HepG2 (cell line): ENCODE results near the gene DIABLO. TPM values are rescaled to one million over a fixed set of nuclear protein-coding genes. Genes with fewer than 3 reads are reported as not detected.

Experiments
- ATF6 ChIP-seq: sonication (generic); formaldehyde crosslinking; conservative IDR thresholded peaks from 2 replicates; pipeline ENCODE4 v1.4.0; 2020; ENCODE audit warnings: missing genetic modification reagents
- EED ChIP-seq: sonication (generic); formaldehyde crosslinking; IDR thresholded peaks from 2 replicates; pipeline ENCODE4 v1.5.0; 2020; ENCODE audit warnings: mild to moderate bottlenecking, missing genetic modification reagents
- FIP1L1 ChIP-seq: fragments of 200-400 bp; formaldehyde crosslinking; IDR thresholded peaks from 2 replicates; pipeline ENCODE4 v1.6.1; 2018; ENCODE audit warnings: low read depth, mild to moderate bottlenecking, low read length, moderate library complexity, borderline replicate concordance; ENCODE audit not compliant: insufficient read depth
- FUBP1 ChIP-seq: sonication (generic); formaldehyde crosslinking; IDR thresholded peaks from 2 replicates; pipeline ENCODE4 v1.5.1; 2020; ENCODE audit warnings: missing genetic modification reagents, mild to moderate bottlenecking, borderline replicate concordance
- IRF9 ChIP-seq: sonication (generic); formaldehyde crosslinking; IDR thresholded peaks from 2 replicates; pipeline ENCODE4 v1.8.0; 2022; ENCODE audit warnings: missing genetic modification reagents, mild to moderate bottlenecking, borderline replicate concordance
- MTF2 ChIP-seq: sonication (generic); formaldehyde crosslinking; IDR thresholded peaks from 2 replicates; pipeline ENCODE4 v1.5.0; 2020; ENCODE audit warnings: missing genetic modification reagents, borderline replicate concordance
- PCBP2 ChIP-seq: fragments of 200-400 bp; formaldehyde crosslinking; optimal IDR thresholded peaks from 2 replicates; pipeline ENCODE3; 2018; ENCODE audit warnings: low read length, low read depth; ENCODE audit not compliant: poor library complexity, severe bottlenecking
- RBM22 ChIP-seq: fragments of 200-400 bp; formaldehyde crosslinking; optimal IDR thresholded peaks from 2 replicates; pipeline ENCODE3; 2017; ENCODE audit warnings: mild to moderate bottlenecking, low read length, moderate library complexity
- SAFB2 ChIP-seq: sonication (generic); formaldehyde crosslinking; IDR thresholded peaks from 2 replicates; pipeline ENCODE4 v1.5.1; 2020; ENCODE audit warnings: missing genetic modification reagents, low read depth, mild to moderate bottlenecking, borderline replicate concordance
- SSRP1 ChIP-seq: IDR thresholded peaks from 2 replicates; pipeline ENCODE4 v1.6.1; 2016; ENCODE audit warnings: control low read depth
- TFE3 ChIP-seq: IDR thresholded peaks from 2 replicates; pipeline ENCODE4 v1.6.1; 2016
- ZBTB44 ChIP-seq: sonication (generic); formaldehyde crosslinking; IDR thresholded peaks from 2 replicates; pipeline ENCODE4 v1.4.0; 2020; ENCODE audit warnings: missing genetic modification reagents
- ZBTB7B ChIP-seq: sonication (generic); formaldehyde crosslinking; IDR thresholded peaks from 2 replicates; pipeline ENCODE4 v1.4.0; 2020; ENCODE audit warnings: missing genetic modification reagents
- ZBTB8A ChIP-seq: sonication (generic); formaldehyde crosslinking; IDR thresholded peaks from 2 replicates; pipeline ENCODE4 v1.4.0; 2020; ENCODE audit warnings: mild to moderate bottlenecking, low read depth, missing genetic modification reagents, borderline replicate concordance
- ZNF260 ChIP-seq: sonication (generic); formaldehyde crosslinking; IDR thresholded peaks from 2 replicates; pipeline ENCODE4 v1.4.0; 2020; ENCODE audit warnings: missing genetic modification reagents, low read depth, mild to moderate bottlenecking, borderline replicate concordance
- ZNF350 ChIP-seq: sonication (generic); formaldehyde crosslinking; IDR thresholded peaks from 2 replicates; pipeline ENCODE4 v1.4.0; 2020; ENCODE audit warnings: mild to moderate bottlenecking, low read depth, missing genetic modification reagents, borderline replicate concordance
- ZNF510 ChIP-seq: sonication (generic); formaldehyde crosslinking; IDR thresholded peaks from 2 replicates; pipeline ENCODE4 v1.4.0; 2020; ENCODE audit warnings: low read depth, mild to moderate bottlenecking, missing genetic modification reagents
- ZNF567 ChIP-seq: sonication (generic); formaldehyde crosslinking; IDR thresholded peaks from 2 replicates; pipeline ENCODE4 v1.8.1; 2023; ENCODE audit warnings: mild to moderate bottlenecking, missing genetic modification reagents, borderline replicate concordance
- ZSCAN20 ChIP-seq: sonication (generic); formaldehyde crosslinking; IDR thresholded peaks from 2 replicates; pipeline ENCODE4 v1.4.0; 2020; ENCODE audit warnings: missing genetic modification reagents, mild to moderate bottlenecking, borderline replicate concordance
- ZSCAN29 ChIP-seq: sonication (generic); formaldehyde crosslinking; conservative IDR thresholded peaks from 2 replicates; pipeline ENCODE4 v1.4.0; 2020; ENCODE audit warnings: mild to moderate bottlenecking, missing genetic modification reagents
- polyA plus RNA-seq, 8 experiments: library from polyadenylated mRNA; depleted of rRNA in 3 of 8; stranded (reverse) in 7 of 8; unstranded in 1 of 8; fragments of >200 nt; fragmentation: Illumina TruSeq in 4 of 8; extraction: Trizol in 4 of 8; gene quantifications; 2 replicates each; pipeline versions ENCODE4 v1.2.1 to v1.2.3, GENCODE V29; 2011 to 2016; ENCODE audit warnings: low read depth in 4 of 8, missing spikeins in 1 of 8, mixed read lengths in 1 of 8; ENCODE audit not compliant: insufficient read depth in 1 of 8
- total RNA-seq, 5 experiments: library from RNA; depleted of rRNA; stranded (reverse); fragments of >200 nt; fragmentation: Illumina TruSeq; extraction: Trizol; gene quantifications; 2 replicates each; pipeline ENCODE4 v1.2.3, GENCODE V29; 2016; ENCODE audit warnings: low read depth in 1 of 5

Gene DIABLO
- total and polyA plus RNA-seq, 2 of the 13 experiments (the other 11 are each of a cell fraction or from before 2014, with no cell fraction given) = 20.7 to 70.9 TPM

GRCh38 chr12:122225683-122226365, at the start of gene DIABLO (continued):
- no peak for TF ChIP-seq SSRP1 (CRISPR knock-in tag)
- no peak for TF ChIP-seq FUBP1
- TF ChIP-seq EED (CRISPR knock-in tag) = no peak
- no peak; the same call in 1 of the 2 replicates for TF ChIP-seq ZBTB8A (CRISPR knock-in tag)
- peak; percentile 63 for TF ChIP-seq IRF9
- TF ChIP-seq PCBP2 = no peak
- TF ChIP-seq SAFB2 = peak; percentile 58
- TF ChIP-seq RBM22 = peak; percentile 83
- TF ChIP-seq ATF6 = no peak
- peak; percentile 52; the same call in 1 of the 2 replicates for TF ChIP-seq TFE3 (CRISPR knock-in tag)
- 0 out of 2 replicates have a peak, but pooled peaks have one; percentile 77 for TF ChIP-seq ZNF567 (CRISPR knock-in tag)
- no peak; the same call in 1 of the 2 replicates for TF ChIP-seq ZBTB44 (CRISPR knock-in tag)
- no peak for TF ChIP-seq ZSCAN20 (CRISPR knock-in tag)
- TF ChIP-seq MTF2 = 0 out of 2 replicates have a peak, but pooled peaks have one; percentile 7
- no peak for TF ChIP-seq ZSCAN29
- TF ChIP-seq ZNF260 (CRISPR knock-in tag) = no peak
- TF ChIP-seq ZBTB7B (CRISPR knock-in tag) = 0 out of 2 replicates have a peak, but pooled peaks have one; percentile 36
- TF ChIP-seq ZNF350 (CRISPR knock-in tag) = peak; percentile 84; the same call in 1 of the 2 replicates
- TF ChIP-seq FIP1L1 = no peak; the same call in 1 of the 2 replicates
- no peak for TF ChIP-seq ZNF510 (CRISPR knock-in tag)
